Liver (tissue), 9 donors: ENCODE data around the gene TXNDC8. TPM values are rescaled to one million over a fixed set of nuclear protein-coding genes. Genes with fewer than 3 reads are reported as not detected.
"Not testable (repeated sequence)": the region's sequence is repeated elsewhere in the genome, so short reads cannot be mapped to it uniquely, and the experiment has no call there.

Source experiments
- DNase-seq: peaks from one replicate; pipeline ENCODE4 v3.0.0-alpha.2; 2017; ENCODE audit warnings: low spot score
- H3K27ac ChIP-seq, 2 donors: one replicate each; pipeline ENCODE4 v1.7.0; 2013; ENCODE audit warnings: inconsistent platforms in 2 of 2, low read length in 2 of 2, control low read depth in 1 of 2, low read depth in 1 of 2, mild to moderate bottlenecking in 1 of 2
- H3K27me3 ChIP-seq, 4 donors: one replicate each; pipeline versions ENCODE4 v1.6.1 to v1.7.0; 2013; ENCODE audit warnings: low read length in 3 of 4, inconsistent platforms in 1 of 4, mild to moderate bottlenecking in 1 of 4, moderate library complexity in 1 of 4; ENCODE audit not compliant: control insufficient read depth in 4 of 4, insufficient read depth in 4 of 4
- H3K36me3 ChIP-seq, 4 donors: one replicate each; pipeline versions ENCODE4 v1.6.1 to v1.7.0; 2013; ENCODE audit warnings: low read length in 3 of 4, mild to moderate bottlenecking in 3 of 4, low read depth in 1 of 4, moderate library complexity in 1 of 4; ENCODE audit not compliant: control insufficient read depth in 4 of 4, insufficient read depth in 3 of 4
- H3K4me1 ChIP-seq, 4 donors: one replicate each; pipeline versions ENCODE4 v1.6.1 to v1.7.0; 2013; ENCODE audit warnings: low read length in 3 of 4, mild to moderate bottlenecking in 3 of 4, moderate library complexity in 1 of 4; ENCODE audit not compliant: control insufficient read depth in 4 of 4, insufficient read depth in 4 of 4
- H3K4me3 ChIP-seq, 3 donors: one replicate each; pipeline versions ENCODE4 v1.6.1 to v1.7.0; 2013; ENCODE audit warnings: low read length in 3 of 3, control low read depth in 1 of 3, low read depth in 1 of 3, mild to moderate bottlenecking in 1 of 3
- H3K9ac ChIP-seq, 2 donors: one replicate each; pipeline ENCODE4 v1.7.0; 2013; ENCODE audit warnings: low read length in 2 of 2, mild to moderate bottlenecking in 2 of 2, moderate library complexity in 2 of 2, control low read depth in 1 of 2, low read depth in 1 of 2
- H3K9me3 ChIP-seq, 4 donors: one replicate each; pipeline versions ENCODE4 v1.6.1 to v1.7.0; 2013; ENCODE audit warnings: low read length in 3 of 4; ENCODE audit not compliant: control insufficient read depth in 4 of 4
- ATF3 ChIP-seq: IDR thresholded peaks from 2 replicates; pipeline ENCODE4 v1.6.1; 2016; ENCODE audit warnings: antibody characterized with exemption
- CTCF ChIP-seq: fragments of 150-350 bp; IDR thresholded peaks from 2 replicates; pipeline ENCODE4 v1.5.1; 2017; ENCODE audit warnings: improper control_type of control experiment, low read depth, low read length; ENCODE audit not compliant: missing input control
- GABPA ChIP-seq, 2 donors: IDR thresholded peaks in 1 of 2; conservative IDR thresholded peaks in 1 of 2; 2 replicates each; pipeline ENCODE4 v1.6.1; 2016; ENCODE audit warnings: antibody characterized with exemption in 2 of 2, mild to moderate bottlenecking in 1 of 2, moderate library complexity in 1 of 2
- HNF4G ChIP-seq: IDR thresholded peaks from 2 replicates; pipeline ENCODE4 v1.6.1; 2016; ENCODE audit warnings: antibody characterized with exemption
- JUND ChIP-seq, 2 donors: IDR thresholded peaks; 2 replicates each; pipeline ENCODE4 v1.6.1; 2016; ENCODE audit warnings: antibody characterized with exemption in 2 of 2
- NR2F2 ChIP-seq: IDR thresholded peaks from 2 replicates; pipeline ENCODE4 v1.6.1; 2016; ENCODE audit warnings: antibody characterized with exemption
- REST ChIP-seq: IDR thresholded peaks from 2 replicates; pipeline ENCODE4 v1.6.1; 2016; ENCODE audit warnings: antibody characterized with exemption, mild to moderate bottlenecking
- RXRA ChIP-seq, 2 donors: IDR thresholded peaks; 2 replicates each; pipeline ENCODE4 v1.6.1; 2017 to 2018; ENCODE audit warnings: antibody characterized with exemption in 2 of 2, mild to moderate bottlenecking in 1 of 2
- SP1 ChIP-seq: IDR thresholded peaks from 2 replicates; pipeline ENCODE4 v1.6.1; 2018; ENCODE audit warnings: antibody characterized with exemption, mild to moderate bottlenecking
- TAF1 ChIP-seq: conservative IDR thresholded peaks from 2 replicates; pipeline ENCODE4 v1.6.1; 2016; ENCODE audit warnings: antibody characterized with exemption, mild to moderate bottlenecking
- WGBS: extraction: QIAGEN DNeasy Blood & Tissue Kit; methylation state at CpG from one replicate; pipeline ENCODE4 v1.1.7; 2013; 5-methylcytosine and 5-hydroxymethylcytosine counted together
- polyA plus RNA-seq, 2 donors: library from polyadenylated mRNA; stranded (reverse) in 1 of 2; unstranded in 1 of 2; fragments of 200-250 nt in 1 of 2; fragments of >200 nt in 1 of 2; fragmentation: Nextera tagmentation in 1 of 2; extraction: Ambion mirVana in 1 of 2; gene quantifications; one replicate each; pipeline versions ENCODE4 v1.2.1 to v1.2.3, GENCODE V29; 2013 to 2015
- total RNA-seq, 2 donors: library from RNA; depleted of rRNA; stranded (reverse); fragments of >200 nt; gene quantifications; one replicate each; pipeline ENCODE4 v1.2.3, GENCODE V29; 2014
- donor health status: healthy.
- donor health status: healthy.
- donor health status: healthy.
- donor health status: healthy.
- donor health status: healthy.

The TXNDC8 gene
- total and polyA plus RNA-seq, 4 donors, result not detected

GRCh38 chr9:110317911-110318310 is 19.8 kb downstream of the TXNDC8 start (continued):
- no peak for TF ChIP-seq CTCF

GRCh38 chr9:110316261-110317075 is 21.2 kb downstream of the TXNDC8 start:
- WGBS, result 57% methylated on average over 6 of the region's 6 CpGs
- DNase-seq, result no peak
- no peak overlapping the region for H3K27ac ChIP-seq

GRCh38 chr9:110311978-110312377 is 25.7 kb downstream of the TXNDC8 start:
- H3K9me3 ChIP-seq, H3K4me3 ChIP-seq, H3K9ac ChIP-seq, H3K27me3 ChIP-seq, H3K36me3 ChIP-seq, DNase-seq, H3K27ac ChIP-seq, H3K4me1 ChIP-seq: not testable (repeated sequence)
- 97% methylated on average over 2 of the region's 2 CpGs for WGBS

More at GRCh38 chr9:110316261-110317075, 21.2 kb downstream of the TXNDC8 start:
- H3K4me3 ChIP-seq, result no peak overlapping the region
- H3K27me3 ChIP-seq, result no peaks in the 10 kb centered on the region
- H3K9me3 ChIP-seq, result no peaks in the 10 kb centered on the region
- H3K9ac ChIP-seq, result peak overlapping the region in 1 of 2 donors; percentile 22
- no peaks in the 10 kb centered on the region for H3K36me3 ChIP-seq
- TF ChIP-seq SP1, result no peak
- TF ChIP-seq REST, result no peak
- no peak for TF ChIP-seq GABPA (IDR thresholded peaks at IDR 0.05 in 1 of 2, conservative IDR thresholded peaks at IDR 0.05 in 1 of 2)
- TF ChIP-seq RXRA (IDR thresholded peaks at IDR 0.05), result no peak
- H3K4me1 ChIP-seq, result no peaks in the 10 kb centered on the region

GRCh38 chr9:110309681-110310080 is 28.0 kb downstream of the TXNDC8 start:
- no peak overlapping the region for H3K27ac ChIP-seq
- no peaks in the 10 kb centered on the region for H3K4me1 ChIP-seq
- H3K4me3 ChIP-seq, result no peak overlapping the region
- WGBS, result 88% methylated on average over 1 of the region's 1 CpG
- no peaks in the 10 kb centered on the region for H3K27me3 ChIP-seq
- DNase-seq, result no peak
- no peak overlapping the region for H3K9ac ChIP-seq
- H3K36me3 ChIP-seq, result no peaks in the 10 kb centered on the region
- H3K9me3 ChIP-seq, result no peaks in the 10 kb centered on the region
- TF ChIP-seq TAF1 (no peak), SP1 (no peak), JUND (IDR thresholded peaks at IDR 0.05) (no peak), CTCF (no peak), HNF4G (no peak), GABPA (IDR thresholded peaks at IDR 0.05 in 1 of 2, conservative IDR thresholded peaks at IDR 0.05 in 1 of 2) (no peak), NR2F2 (no peak), ATF3 (no peak), REST (no peak)
